ENCODE results near the gene HVCN1. TPM values are rescaled to one million over a fixed set of nuclear protein-coding genes. Genes with fewer than 3 reads are reported as not detected.
A peak's percentile ranks its signal among the peaks of the same experiment; 100 is the strongest.

Gene HVCN1
- total and polyA plus RNA-seq, 2 of the 13 experiments (the other 11 are each of a cell fraction or from before 2014, with no cell fraction given): 0.49 to 1.3 TPM

GRCh38 chr12:110613771-110614684 lies 74.9 kb downstream of the HVCN1 start, which contains the start of gene TCTN1 (continued):
- peak; percentile 78 for TF ChIP-seq KDM5B (CRISPR knock-in tag; IDR thresholded peaks at IDR 0.05; ENCODE audit: borderline replicate concordance)
- no peak for TF ChIP-seq TOPORS (CRISPR knock-in tag; IDR thresholded peaks at IDR 0.05)
- peak; percentile 75 for TF ChIP-seq IRX3 (CRISPR knock-in tag; IDR thresholded peaks at IDR 0.05; ENCODE audit: borderline replicate concordance, low read depth)
- TF ChIP-seq ZNF432 (CRISPR knock-in tag; IDR thresholded peaks at IDR 0.05; ENCODE audit: borderline replicate concordance): no peak
- TF ChIP-seq SRY (CRISPR knock-in tag; IDR thresholded peaks at IDR 0.05): peak; percentile 89; the same call in 1 of the 2 replicates
- TF ChIP-seq KLF6 (CRISPR knock-in tag; IDR thresholded peaks at IDR 0.05): no peak
- TF ChIP-seq, protein P1, sequence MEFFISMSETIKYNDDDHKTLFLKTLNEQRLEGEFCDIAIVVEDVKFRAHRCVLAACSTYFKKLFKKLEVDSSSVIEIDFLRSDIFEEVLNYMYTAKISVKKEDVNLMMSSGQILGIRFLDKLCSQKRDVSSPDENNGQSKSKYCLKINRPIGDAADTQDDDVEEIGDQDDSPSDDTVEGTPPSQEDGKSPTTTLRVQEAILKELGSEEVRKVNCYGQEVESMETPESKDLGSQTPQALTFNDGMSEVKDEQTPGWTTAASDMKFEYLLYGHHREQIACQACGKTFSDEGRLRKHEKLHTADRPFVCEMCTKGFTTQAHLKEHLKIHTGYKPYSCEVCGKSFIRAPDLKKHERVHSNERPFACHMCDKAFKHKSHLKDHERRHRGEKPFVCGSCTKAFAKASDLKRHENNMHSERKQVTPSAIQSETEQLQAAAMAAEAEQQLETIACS (CRISPR knock-in tag; IDR thresholded peaks at IDR 0.05): no peak
- TF ChIP-seq YEATS4 (CRISPR knock-in tag; IDR thresholded peaks at IDR 0.05; ENCODE audit: borderline replicate concordance): peak; percentile 76
- TF ChIP-seq STAG1 (CRISPR knock-in tag; IDR thresholded peaks at IDR 0.05): 0 out of 2 replicates have a peak, but pooled peaks have one; percentile 2
- no peak for TF ChIP-seq SNRNP70 (IDR thresholded peaks at IDR 0.05; ENCODE audit: low read depth, low read length)
- peak; percentile 87; the same call in 1 of the 2 replicates for TF ChIP-seq IRF9 (CRISPR knock-in tag; IDR thresholded peaks at IDR 0.05; ENCODE audit: borderline replicate concordance)
- TF ChIP-seq, protein P2, sequence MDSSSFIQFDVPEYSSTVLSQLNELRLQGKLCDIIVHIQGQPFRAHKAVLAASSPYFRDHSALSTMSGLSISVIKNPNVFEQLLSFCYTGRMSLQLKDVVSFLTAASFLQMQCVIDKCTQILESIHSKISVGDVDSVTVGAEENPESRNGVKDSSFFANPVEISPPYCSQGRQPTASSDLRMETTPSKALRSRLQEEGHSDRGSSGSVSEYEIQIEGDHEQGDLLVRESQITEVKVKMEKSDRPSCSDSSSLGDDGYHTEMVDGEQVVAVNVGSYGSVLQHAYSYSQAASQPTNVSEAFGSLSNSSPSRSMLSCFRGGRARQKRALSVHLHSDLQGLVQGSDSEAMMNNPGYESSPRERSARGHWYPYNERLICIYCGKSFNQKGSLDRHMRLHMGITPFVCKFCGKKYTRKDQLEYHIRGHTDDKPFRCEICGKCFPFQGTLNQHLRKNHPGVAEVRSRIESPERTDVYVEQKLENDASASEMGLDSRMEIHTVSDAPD (CRISPR knock-in tag; IDR thresholded peaks at IDR 0.05): no peak
- TF ChIP-seq MLX (CRISPR knock-in tag; IDR thresholded peaks at IDR 0.05): no peak
- TF ChIP-seq ZNF354B (CRISPR knock-in tag; IDR thresholded peaks at IDR 0.05): no peak
- TF ChIP-seq, protein P3, sequence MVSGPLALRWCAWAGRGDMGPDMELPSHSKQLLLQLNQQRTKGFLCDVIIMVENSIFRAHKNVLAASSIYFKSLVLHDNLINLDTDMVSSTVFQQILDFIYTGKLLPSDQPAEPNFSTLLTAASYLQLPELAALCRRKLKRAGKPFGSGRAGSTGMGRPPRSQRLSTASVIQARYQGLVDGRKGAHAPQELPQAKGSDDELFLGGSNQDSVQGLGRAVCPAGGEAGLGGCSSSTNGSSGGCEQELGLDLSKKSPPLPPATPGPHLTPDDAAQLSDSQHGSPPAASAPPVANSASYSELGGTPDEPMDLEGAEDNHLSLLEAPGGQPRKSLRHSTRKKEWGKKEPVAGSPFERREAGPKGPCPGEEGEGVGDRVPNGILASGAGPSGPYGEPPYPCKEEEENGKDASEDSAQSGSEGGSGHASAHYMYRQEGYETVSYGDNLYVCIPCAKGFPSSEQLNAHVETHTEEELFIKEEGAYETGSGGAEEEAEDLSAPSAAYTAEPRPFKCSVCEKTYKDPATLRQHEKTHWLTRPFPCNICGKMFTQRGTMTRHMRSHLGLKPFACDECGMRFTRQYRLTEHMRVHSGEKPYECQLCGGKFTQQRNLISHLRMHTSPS (CRISPR knock-in tag; IDR thresholded peaks at IDR 0.05; ENCODE audit: low read depth): 0 out of 2 replicates have a peak, but pooled peaks have one; percentile 23
- peak; percentile 77; the same call in 1 of the 2 replicates for TF ChIP-seq ZNF766 (CRISPR knock-in tag; IDR thresholded peaks at IDR 0.05; ENCODE audit: borderline replicate concordance)
- TF ChIP-seq PITX1 (CRISPR knock-in tag; IDR thresholded peaks at IDR 0.05): peak; percentile 73
- TF ChIP-seq, protein P4, sequence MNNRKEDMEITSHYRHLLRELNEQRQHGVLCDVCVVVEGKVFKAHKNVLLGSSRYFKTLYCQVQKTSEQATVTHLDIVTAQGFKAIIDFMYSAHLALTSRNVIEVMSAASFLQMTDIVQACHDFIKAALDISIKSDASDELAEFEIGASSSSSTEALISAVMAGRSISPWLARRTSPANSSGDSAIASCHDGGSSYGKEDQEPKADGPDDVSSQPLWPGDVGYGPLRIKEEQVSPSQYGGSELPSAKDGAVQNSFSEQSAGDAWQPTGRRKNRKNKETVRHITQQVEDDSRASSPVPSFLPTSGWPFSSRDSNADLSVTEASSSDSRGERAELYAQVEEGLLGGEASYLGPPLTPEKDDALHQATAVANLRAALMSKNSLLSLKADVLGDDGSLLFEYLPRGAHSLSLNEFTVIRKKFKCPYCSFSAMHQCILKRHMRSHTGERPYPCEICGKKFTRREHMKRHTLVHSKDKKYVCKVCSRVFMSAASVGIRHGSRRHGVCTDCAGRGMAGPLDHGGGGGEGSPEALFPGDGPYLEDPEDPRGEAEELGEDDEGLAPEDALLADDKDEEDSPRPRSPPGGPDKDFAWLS (CRISPR knock-in tag; IDR thresholded peaks at IDR 0.05; ENCODE audit: borderline replicate concordance): peak; percentile 74; the same call in 1 of the 2 replicates
- no peak for TF ChIP-seq MATR3 (CRISPR knock-in tag; IDR thresholded peaks at IDR 0.05)
- TF ChIP-seq ZNF263 (CRISPR knock-in tag; IDR thresholded peaks at IDR 0.05): peak; percentile 92
